HG02759 (cell line): ENCODE results near the gene C1orf35.

ENCODE experiments used
- ATAC-seq: cut with Tn5 transposase; IDR thresholded peaks from one replicate; pipeline ENCODE4 v1.9.1; 2021; ENCODE audit warnings: mild to moderate bottlenecking, moderate library complexity; ENCODE audit not compliant: unreplicated experiment

Gene C1orf35

DNA sequence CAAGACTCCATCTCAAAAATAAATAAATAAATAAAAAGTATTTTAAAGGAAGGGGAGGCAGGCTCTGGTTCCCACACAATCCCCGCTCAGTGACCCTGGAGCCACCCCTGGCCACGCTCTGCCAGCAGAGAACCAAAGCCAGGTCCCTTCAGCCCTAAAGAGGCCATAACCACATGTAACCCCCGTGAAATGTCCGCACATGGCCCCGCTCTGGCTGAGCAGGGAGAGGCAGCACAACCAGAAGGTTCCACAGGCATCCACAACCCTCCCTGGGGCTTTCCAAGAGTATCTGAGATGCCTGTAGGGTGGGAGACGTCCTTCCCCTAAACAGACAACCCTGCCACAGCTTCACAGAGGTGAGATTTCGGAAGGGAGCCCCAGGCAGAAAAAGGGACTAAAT is 22.0 kb downstream of the C1orf35 start:
- ATAC-seq: no peak

DNA sequence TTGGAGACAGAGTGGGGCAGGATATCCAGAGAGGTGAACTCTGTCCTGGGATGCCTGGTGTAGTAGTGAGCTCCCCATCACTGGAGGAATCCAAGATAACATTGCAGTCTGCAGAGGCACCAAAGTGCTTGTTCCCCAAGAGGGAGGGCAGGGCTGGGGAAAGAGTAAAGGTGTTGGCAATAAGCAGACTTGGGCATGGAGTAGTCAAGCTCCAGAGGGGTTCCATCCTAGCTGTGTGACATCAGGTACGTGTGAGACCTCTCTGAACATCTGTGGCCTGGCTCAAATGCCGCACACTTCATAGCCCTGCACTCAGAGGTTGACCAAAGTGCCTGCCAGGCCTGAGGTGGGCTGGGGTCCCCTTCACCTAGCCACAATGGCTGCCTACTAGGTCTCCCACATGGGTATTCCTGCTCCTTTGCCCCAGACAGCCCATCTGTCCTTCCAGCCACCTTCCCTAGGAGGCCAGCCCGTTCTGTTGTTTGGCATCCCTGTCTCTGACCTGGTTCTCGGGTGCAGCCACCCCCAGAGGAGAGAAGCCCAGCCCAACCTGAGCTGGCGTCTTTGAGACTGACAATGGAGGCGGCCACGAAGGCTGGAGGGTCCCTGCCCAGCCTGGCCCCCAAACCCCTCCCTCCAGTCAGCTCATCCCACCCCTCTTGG is 23.4 kb downstream of the C1orf35 start:
- no peak for ATAC-seq

DNA sequence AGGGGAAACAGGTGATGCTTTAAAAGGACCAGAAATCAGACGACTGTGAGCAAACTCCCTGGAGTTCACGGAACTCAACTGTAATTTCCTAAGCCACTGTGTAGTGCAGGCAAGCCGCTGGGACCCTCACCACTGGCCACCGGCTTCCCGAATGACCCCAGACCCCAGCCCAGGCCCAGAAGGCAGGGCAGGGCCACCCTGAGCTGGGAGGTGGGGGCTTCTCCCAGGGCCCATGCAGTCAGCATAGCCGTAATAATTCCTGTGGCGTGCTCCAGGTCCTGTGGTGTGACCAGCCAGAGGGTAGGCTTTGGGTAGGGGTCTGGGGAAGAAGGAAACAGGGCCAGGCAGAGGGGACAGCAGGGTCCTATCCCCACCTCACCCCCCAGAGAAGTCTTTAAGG is 24.1 kb downstream of the C1orf35 start:
- ATAC-seq: no peak

DNA sequence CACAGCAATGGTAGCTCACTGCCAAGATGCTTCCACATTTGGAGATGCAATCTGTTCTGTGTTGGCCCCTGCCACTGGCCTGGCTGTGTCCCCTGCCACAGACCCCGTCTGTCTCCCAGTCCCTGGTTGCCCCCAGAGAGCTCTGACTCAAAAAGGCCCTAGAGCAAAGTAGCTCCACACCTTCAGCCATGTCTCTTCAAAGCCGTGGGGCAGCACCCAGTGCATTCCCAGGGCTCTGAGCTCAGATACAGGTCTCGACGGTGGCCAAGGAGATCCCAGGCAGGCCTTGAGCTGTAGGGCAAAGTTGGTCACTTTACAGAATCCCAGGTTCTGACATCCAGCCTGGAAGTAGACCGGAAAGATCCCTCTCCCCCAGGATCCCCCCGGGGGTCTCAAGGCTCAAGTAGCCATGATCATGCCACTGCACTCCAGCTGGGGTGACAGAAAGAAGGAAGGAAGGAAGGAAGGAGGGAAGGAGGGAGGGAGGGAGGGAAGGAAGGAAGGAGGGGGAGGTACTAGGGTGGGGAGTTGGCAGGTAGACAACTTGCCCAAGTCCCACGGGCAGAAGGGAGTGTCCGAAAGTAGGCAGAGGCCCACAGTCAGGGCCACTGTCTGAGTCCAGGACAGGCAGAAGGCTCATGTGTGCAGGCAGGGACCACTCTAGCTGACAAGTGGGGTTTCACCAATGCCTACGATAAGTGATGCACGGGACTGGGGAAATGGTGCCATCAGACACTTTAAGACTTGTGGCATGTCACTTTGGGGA is 25.4 kb downstream of the C1orf35 start:
- no peak for ATAC-seq

DNA sequence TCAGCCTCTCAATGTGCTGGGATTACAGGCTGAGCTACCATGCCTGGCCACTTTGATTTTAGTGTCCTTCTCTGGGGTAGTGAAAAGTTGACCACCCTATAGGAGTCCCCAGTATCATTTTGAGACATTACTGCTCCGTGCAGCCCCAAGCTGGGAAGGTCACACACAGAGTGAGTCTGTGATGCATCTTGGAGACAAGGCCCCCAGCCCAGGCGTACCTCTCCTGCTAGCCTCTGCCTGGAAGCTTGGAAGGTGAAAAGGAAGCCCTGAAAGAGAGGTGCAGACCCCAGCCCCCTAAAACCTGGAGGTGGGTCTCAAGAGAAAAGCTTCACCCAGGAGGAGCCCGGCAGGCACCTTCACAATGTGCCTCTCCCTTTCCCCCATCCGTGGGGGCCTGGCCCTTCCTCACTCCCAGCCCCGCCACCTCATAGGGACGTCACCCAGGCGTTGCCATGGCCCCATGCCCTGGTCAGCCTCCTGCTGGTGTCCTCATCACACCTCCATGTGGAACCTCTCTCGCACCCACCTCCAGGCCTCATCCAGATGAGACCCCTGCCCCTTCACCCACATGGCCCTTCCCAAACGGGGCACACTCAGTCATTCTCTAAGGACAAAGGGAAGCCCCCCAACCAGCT is 26.2 kb downstream of the C1orf35 start:
- ATAC-seq: no peak

DNA sequence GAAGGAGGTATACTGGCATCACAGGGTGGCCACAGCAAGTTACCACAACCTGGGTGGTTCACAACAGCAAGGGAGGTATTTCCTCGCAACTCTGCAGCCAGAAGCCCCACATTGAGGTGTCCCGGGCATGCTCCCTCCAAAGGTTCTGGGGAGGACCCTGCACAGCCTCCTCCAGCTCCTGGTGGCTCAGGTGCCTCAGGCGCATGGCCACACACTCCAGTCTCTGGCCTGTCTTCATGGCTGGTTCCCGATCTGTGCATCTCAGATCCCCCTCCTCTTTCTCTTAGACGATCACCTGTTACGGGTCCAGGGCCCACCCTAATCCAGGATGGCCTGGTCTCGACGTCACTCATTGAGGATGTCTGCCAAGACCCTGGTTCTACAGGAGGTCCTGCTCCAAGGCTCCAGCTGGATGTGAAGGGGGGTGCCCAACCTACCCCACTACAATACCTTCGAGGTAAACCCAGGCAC is 27.3 kb downstream of the C1orf35 start:
- ATAC-seq: no peak

DNA sequence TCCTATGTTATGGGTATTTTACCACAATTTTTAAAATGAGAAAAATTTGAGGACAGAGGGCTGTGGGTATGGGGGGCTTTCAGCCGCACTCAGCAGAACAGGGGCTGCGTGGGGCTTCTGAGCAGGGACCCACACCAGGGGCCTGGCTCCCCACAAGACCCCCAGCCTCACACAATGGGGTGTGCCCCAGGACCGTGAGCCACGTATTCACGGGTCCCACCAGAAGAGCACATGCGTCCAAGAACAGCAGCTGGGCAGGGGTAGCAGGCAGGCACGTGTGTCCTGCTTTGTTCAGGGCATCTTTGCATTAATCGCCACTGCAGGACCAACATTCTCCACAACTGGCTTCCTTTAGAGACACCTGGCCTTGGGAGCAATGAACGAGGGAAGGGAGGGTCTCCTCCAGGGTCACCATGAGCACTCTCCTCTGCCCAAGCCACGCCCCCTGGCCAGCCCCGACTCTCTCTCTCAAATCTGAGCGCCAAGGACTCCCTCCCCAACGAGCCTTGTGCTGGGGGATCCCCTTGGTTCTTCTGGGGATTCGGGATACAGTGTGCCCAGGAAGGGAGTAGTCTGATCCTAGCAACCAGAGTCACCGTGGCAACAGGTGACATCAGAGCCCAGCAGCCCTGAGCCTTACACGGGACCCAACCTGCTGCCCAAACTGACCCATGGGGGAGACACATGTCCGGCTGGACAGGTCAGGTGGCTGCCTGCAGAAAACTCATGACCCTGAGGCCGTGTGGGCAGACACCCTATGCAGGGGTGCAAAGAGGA is 28.0 kb downstream of the C1orf35 start:
- ATAC-seq: no peak

DNA sequence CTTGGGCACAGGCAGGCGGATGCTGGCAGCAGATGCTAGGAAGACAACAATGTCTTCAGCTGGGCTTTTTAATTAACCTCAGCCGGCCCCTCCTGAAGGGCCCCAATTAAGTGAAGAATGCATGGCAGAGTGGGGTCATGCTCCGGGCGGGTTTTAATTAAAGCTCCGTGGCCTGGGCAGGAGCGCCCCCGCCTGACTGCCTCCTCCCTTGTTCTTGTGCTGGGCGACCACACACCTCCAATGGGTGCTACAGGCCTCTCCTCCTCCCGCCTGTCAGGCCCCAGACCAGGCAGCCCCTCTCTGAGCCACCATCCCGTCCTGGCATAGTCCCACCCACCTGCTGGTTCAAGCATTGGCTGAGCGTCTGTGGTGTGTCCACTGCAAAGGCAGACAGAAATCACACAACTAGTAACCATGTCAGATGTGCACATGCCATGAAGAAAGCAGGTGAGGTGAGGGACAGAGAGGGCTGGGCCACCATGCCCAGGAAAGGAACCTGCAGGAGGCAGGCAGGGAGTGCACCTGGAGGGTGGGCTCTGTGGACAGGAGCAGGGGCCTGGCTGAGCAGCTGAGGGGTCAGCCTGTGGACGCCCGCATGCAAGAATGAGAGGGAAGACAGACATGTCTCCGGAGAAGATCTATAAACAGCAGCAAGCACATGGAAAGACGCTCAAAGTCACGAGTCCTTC is 29.1 kb downstream of the C1orf35 start:
- no peak for ATAC-seq

DNA sequence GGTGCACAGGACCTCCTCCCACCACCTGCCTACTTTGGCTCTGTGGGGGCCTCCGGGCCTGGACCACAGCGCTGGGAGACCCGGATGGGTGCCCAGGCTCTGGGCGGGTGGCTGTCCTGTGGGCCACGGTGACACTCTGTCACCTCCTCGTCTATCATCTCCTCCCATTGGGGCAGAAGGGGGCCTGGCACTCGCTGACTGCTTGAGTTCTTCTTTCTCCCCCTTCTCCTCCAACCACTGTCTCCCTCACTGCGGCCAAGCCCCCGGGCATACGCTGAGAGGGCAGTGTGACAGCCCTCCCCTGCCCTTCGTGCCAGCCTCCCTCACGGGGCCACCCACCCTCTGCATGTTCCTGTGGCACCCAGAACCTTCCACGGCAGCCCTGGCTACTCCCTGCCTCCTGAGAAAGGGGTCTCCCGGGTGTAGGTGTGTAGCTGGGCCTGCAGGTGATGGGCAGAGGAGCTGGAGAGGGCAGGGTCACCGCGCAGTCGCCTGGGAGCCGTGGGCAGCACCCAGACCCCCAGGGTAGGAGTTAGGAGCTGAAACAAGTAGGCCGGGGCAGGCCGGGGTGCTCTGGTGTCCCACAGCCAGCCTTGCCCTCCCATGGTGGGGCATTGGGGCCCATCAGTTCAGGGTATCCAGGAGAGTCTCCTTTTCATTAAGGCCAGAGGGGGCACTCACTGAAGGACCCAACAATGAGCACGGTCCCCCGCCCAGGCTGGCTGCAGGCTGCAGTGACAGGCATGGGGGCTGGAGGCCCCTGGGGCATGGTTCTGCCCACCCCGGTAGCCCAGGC is 29.9 kb downstream of the C1orf35 start:
- ATAC-seq: no peak

DNA sequence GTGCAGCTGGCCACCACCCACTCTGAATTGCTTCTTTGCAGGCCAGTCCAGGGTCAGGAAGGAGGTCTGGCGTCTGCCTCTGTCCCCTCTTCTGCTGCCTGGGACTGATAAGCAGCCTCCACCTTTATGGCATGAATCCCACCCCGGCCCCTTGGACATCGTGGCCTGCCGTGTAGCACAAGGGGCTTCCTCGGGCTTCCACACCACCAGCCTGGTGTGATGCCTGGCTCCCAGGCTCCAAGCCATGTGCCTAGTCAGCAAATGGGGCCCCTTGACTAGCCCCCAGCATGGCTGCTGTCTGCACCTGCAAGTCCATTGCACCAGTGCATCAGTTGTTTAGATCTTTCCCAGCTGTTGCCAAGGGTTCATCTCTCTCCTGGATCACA is 30.5 kb downstream of the C1orf35 start:
- ATAC-seq: no peak

DNA sequence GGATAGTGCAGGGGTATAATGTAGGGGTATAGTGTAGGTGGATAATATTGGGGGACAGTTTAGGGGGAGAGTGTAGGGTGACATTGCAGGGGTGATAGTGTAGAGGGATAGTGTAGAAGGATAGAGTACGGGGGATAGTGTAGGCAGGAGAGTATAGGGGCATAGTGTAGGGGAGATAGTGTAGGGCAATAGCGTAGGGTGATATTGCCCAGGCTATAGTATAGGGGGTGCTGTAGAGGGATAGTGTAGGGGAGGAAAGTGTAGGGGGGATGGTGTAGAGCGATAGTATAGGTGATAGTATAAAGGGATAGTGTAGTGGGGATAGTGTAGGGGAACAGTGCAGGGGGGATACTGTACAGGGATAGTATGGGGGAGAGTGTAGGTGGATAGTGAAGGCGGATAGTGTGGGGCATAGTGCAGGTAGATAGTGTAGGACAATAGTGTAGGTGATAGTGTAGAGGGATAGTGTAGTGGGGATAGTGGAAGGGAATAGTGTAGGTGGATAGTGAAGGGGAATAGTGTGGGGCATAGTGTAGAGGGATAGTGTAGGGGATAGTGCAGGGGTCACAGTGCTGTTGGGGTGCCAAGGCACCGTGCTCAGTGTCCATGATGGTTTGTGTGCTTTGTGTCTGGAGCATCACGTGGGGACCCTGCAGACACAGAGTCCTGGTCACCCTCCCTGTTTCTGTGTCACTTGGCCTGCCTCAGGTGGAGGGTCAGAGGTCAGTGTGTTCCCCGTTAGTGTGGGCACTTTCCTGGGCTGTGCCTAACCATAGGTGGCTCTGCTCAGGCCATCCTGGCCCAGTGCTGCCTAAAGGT is 31.1 kb downstream of the C1orf35 start:
- no peak for ATAC-seq

DNA sequence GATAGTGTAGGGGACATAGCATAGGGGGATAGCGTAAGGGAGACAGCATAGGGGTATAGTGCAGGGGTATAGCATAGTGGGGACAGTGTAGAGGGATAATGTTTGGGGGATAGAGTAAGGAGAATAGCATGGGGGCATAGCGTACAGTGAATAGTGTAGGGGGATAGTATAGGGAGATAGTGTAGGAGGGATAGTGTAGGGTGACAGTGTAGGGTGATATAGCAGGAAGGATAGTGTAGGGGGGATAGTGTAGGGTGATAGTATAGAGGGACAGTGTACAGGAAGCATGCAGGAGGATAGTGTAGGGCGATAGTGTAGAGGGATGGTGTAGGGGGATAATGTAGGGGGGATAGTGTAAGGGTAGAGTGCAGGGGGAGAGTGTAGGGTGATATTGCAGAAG is 32.3 kb downstream of the C1orf35 start:
- no peak for ATAC-seq

DNA sequence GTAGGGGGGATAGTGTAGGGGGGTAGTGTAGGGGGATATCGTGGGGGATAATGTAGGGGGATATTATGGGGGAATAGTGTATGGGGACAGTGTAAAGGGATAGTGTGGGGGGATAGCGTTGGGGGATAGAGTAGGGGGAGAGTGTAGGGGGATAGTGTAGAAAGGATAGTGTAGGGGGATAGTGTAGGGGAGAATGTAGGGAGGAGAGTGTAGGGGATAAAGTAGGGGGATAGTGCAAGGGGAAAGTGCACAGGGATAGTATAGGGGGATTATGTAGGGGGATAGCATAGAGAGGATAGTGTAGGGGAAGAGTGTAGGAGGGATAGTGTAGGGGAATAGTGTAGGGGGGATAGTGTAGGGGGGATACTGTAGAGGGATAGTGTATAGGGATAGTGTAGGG is 33.0 kb downstream of the C1orf35 start:
- no peak for ATAC-seq

DNA sequence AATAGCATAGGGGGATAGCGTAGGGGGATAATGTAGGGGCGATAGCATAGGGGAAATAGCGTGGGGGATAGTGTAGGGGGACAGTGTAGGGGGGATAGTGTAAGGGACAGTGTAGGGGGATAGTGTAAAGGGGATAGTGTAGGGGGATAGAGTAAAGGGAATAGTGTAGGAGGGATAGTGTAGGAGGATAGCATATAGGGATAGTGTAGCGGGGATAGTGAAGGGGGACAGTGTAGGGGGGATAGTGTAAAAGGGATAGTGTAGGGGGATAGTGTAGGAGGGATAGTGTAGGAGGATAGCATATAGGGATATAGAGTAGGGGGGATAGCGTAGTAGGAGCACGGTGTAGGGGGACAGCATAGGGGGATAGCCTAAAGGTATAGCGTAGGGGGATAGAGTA is 34.8 kb downstream of the C1orf35 start:
- ATAC-seq: no peak

DNA sequence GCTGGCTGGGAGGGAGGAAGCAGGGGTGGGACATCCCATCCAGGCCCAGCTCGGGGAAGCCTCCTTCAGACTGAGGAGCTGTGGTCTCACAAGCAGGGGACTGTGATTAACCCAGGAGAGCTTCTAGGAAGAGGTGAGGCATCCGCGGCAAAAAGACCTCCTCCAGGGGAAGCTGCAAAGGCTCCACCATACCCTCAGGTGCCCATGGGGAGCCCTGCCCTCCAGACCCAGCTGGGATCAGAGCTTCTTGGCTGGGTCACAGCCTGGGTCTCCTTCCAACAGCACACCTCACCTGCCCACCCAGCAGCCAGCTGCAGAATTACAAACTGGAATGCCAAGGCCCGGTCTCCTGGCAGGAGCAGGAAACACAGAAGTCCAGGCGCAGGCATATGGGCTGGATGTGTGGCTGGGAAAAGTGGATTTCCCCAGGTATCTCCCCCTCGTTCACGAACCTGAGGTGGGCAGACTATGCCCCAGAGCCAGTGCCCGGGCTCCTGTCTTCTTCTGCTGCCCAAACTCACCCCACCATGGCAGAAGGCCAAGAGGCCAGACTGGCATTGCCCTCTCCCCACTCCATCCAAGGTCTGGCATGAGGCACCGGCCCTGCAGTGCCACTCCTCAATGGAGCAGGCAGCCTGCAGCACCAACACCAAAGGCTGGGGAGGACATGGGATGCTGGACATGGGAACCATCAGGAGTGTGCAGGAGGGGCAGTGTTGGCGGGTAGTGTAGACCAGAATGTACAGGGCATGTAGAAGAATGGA is 36.1 kb downstream of the C1orf35 start:
- no peak for ATAC-seq

DNA sequence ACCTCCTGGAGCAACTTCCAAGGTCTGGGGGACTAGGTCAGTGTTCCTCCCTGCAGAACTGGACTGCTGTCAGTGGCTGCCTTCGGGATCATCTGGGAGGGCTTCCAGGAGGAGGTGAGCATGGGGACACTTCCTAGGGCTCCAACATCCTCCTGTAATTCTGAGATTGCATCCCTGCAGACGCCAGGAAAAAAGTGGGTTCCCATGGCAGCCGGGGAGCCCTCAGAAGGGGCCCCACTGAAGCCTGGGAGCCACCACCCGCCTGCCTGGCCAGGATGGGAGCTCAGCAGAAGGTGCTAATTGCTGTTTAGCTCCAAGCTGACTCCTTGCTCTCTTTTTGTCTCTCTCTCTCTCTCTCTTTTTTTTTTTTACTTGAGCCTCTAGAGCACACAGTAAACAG is 36.7 kb downstream of the C1orf35 start:
- no peak for ATAC-seq

DNA sequence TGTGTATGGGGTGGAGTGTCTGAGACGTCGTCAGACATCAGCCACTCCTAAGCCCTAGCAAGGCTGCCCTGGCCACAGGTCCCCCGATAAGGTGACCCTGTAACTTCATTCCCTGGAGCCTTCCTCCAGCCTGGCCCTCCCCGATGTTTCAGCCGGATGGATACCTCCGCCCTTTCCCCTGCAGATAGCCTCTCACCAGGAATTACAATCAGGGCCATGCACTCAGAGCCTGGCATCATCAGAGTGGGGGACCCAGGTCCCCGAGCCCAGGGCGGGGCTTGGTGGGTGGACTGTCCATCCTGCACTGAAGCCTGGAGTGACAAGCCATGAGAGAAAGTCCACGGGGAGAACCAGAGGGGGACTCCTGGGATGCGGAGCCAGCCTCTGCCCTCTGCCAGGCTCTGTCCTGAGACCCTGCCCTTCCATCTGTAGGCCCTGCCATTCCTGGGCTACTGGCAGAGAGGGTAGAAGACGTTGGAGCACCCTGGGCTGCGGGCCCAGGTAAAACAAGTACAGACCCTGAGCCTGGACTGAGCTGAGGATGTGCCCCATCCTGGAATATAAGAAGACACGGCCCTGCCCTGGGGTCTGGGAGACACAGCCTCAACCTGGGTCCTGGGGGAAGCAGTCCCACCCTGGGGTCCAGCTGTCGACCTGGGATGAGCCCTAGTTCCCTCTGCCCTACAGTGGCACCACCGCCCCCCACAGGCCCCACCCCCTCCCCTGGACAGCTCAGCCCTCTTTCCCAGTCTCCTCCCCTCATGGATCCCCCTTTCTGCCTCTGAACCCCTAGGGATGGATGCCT is 37.4 kb downstream of the C1orf35 start:
- ATAC-seq: no peak
